ENCODE results near the gene CD70.

DNA sequence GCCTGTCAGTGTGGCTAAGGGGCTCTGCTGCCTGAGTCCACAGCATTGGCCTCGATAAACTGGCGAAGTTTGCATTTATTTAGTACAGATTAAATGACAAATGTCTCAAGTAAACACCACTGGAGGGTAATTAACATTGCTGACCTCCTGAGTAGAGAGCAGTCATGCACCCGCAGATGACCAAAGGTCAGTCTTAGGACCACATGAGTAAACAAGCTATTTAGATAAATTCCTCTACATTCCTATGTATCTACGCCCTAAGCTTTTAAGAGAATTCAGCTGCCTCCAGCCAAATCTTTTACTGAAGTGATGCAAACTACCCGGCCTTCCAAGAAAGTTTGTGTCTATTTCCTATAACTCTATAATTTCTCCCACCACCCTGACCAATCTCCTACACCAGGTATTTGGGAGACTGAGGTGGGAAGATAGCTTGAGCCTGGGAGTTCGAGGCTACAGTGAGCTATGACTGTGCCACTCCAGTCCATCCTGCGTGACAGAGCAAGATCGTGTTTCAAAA is 22.9 kb downstream of the CD70 start:
- TF ChIP-seq POLR2A (IDR thresholded peaks at IDR 0.05): no peak
- no peak for TF ChIP-seq POLR2AphosphoS5 (IDR thresholded peaks at IDR 0.05)
